ENCODE measurements around the gene MYBPC2.
"Not testable (repeated sequence)": the region's sequence is repeated elsewhere in the genome, so short reads cannot be mapped to it uniquely, and the experiment has no call there.

MYBPC2 gene

GRCh38 chr19:50430888-50431342 is 1.8 kb upstream of the MYBPC2 start:
- DNase-seq, result no peak

- peak in 1 of 2 experiments; percentile 24 for DNase-seq
Measured at GRCh38 chr19:50431343-50432220, 1.1 kb upstream of the MYBPC2 start.

GRCh38 chr19:50433201-50434180 is 799 bp downstream of the MYBPC2 start:
- DNase-seq, result no peak

GRCh38 chr19:50434525-50434924 is 1.8 kb downstream of the MYBPC2 start:
- no peak for DNase-seq

GRCh38 chr19:50435221-50435620 is 2.5 kb downstream of the MYBPC2 start:
- no peak for DNase-seq

GRCh38 chr19:50435627-50436026 is 2.9 kb downstream of the MYBPC2 start:
- DNase-seq, result no peak

- DNase-seq, result no peak
Measured at GRCh38 chr19:50437862-50438449, 5.3 kb downstream of the MYBPC2 start.

- not testable (repeated sequence) for DNase-seq
Measured at GRCh38 chr19:50439130-50439529, 6.4 kb downstream of the MYBPC2 start.

GRCh38 chr19:50444059-50444458 is 11.4 kb downstream of the MYBPC2 start:
- DNase-seq, result no peak

- no peak for DNase-seq
Measured at GRCh38 chr19:50447053-50447452, 14.4 kb downstream of the MYBPC2 start.

- no peak for DNase-seq
Measured at GRCh38 chr19:50447750-50448149, 15.1 kb downstream of the MYBPC2 start.

- no peak for DNase-seq
Measured at GRCh38 chr19:50449236-50449899, 16.7 kb downstream of the MYBPC2 start.

GRCh38 chr19:50450369-50451222 is 17.9 kb downstream of the MYBPC2 start:
- DNase-seq, result no peak

GRCh38 chr19:50451223-50451534 is 18.5 kb downstream of the MYBPC2 start:
- DNase-seq, result no peak

GRCh38 chr19:50453243-50453642 is 20.6 kb downstream of the MYBPC2 start:
- no peak for DNase-seq

- no peak for DNase-seq
Measured at GRCh38 chr19:50455992-50456391, 23.3 kb downstream of the MYBPC2 start.

- DNase-seq, result no peak
Measured at GRCh38 chr19:50457300-50457699, 24.6 kb downstream of the MYBPC2 start.

- no peak for DNase-seq
Measured at GRCh38 chr19:50458396-50459066, 25.8 kb downstream of the MYBPC2 start.

GRCh38 chr19:50459067-50459456 is 26.4 kb downstream of the MYBPC2 start:
- DNase-seq, result no peak

GRCh38 chr19:50459638-50460037 is 26.9 kb downstream of the MYBPC2 start:
- DNase-seq, result no peak

GRCh38 chr19:50460161-50460765 is 27.6 kb downstream of the MYBPC2 start:
- DNase-seq, result no peak
